NT2/D1 (cell line): ENCODE measurements around the gene DHX57.

Experiments used
- YY1 ChIP-seq: IDR thresholded peaks from 2 replicates; pipeline ENCODE4 v1.6.1; 2011; ENCODE audit not compliant: insufficient read length, insufficient read depth
- ZNF274 ChIP-seq: IDR thresholded peaks from 2 replicates; pipeline ENCODE4 v1.6.1; 2011; ENCODE audit warnings: mild to moderate bottlenecking, low read depth, low read length

DNA sequence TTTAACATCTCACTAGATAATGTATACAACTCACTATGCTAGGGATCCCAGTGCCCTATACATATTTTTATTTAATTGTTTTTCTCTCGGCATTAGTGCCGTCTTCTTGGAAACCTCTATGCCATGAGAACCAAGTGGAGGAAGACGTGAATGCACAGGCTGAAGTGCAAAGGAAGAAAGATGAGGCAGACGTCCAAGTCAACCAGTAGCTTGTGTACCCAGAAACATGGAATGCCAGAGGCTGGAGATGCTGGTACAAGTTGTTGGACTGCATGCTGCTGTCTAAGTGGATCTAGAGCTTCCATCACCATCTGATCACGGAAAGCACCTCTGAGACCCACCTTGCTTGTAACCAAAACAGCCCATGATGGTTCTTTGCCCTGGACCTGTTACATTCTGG lies 110.2 kb downstream of the DHX57 start:
- TF ChIP-seq ZNF274: no peak
- no peak for TF ChIP-seq YY1
